ENCODE results near the gene PLA2G4B.

PLA2G4B gene

GRCh38 chr15:41895957-41896356 is 57.3 kb downstream of the PLA2G4B start:
- Histone ChIP-seq H3K9ac (ENCODE audit: low read length in 2 of 2) (no peak overlapping the region), H3K36me3 (ENCODE audit: control insufficient read depth in 2 of 2, insufficient read depth in 2 of 2, low read length in 2 of 2) (peaks cover 0 to 6% of the 10 kb centered on the region in 2 donors), H3K27me3 (ENCODE audit: control insufficient read depth in 1 of 2, insufficient read depth in 2 of 2, low read length in 2 of 2) (peaks cover 0 to under 1% of the 10 kb centered on the region in 2 donors), H3K9me3 (ENCODE audit: control insufficient read depth in 2 of 2, low read length in 2 of 2) (no peaks in the 10 kb centered on the region), H3K4me1 (ENCODE audit: control insufficient read depth, insufficient read depth, low read length) (peaks cover 28% of the 10 kb centered on the region), H3K27ac (ENCODE audit: low read length) (no peak overlapping the region), H3K4me3 (ENCODE audit: low read length in 2 of 2) (no peak overlapping the region)

- no peak overlapping the region for H3K4me3 ChIP-seq (ENCODE audit: low read length in 2 of 2)
- peaks cover 0 to 2% of the 10 kb centered on the region in 2 donors for H3K27me3 ChIP-seq (ENCODE audit: control insufficient read depth in 1 of 2, insufficient read depth in 2 of 2, low read length in 2 of 2)
- H3K27ac ChIP-seq (ENCODE audit: low read length), result no peak overlapping the region
- H3K36me3 ChIP-seq (ENCODE audit: control insufficient read depth in 2 of 2, insufficient read depth in 2 of 2, low read length in 2 of 2), result peaks cover 0 to 6% of the 10 kb centered on the region in 2 donors
- peaks cover 28% of the 10 kb centered on the region for H3K4me1 ChIP-seq (ENCODE audit: control insufficient read depth, insufficient read depth, low read length)
- H3K9ac ChIP-seq (ENCODE audit: low read length in 2 of 2), result no peak overlapping the region
- H3K9me3 ChIP-seq (ENCODE audit: control insufficient read depth in 2 of 2, low read length in 2 of 2), result no peaks in the 10 kb centered on the region
These were observed 57.9 kb downstream of the PLA2G4B start for GRCh38 chr15:41896566-41896965.

GRCh38 chr15:41897363-41897799 is 58.7 kb downstream of the PLA2G4B start:
- Histone ChIP-seq H3K4me1 (ENCODE audit: control insufficient read depth, insufficient read depth, low read length) (peaks cover 24% of the 10 kb centered on the region), H3K27me3 (ENCODE audit: control insufficient read depth in 1 of 2, insufficient read depth in 2 of 2, low read length in 2 of 2) (peaks cover 0 to 2% of the 10 kb centered on the region in 2 donors), H3K27ac (ENCODE audit: low read length) (no peak overlapping the region), H3K36me3 (ENCODE audit: control insufficient read depth in 2 of 2, insufficient read depth in 2 of 2, low read length in 2 of 2) (peaks cover 0 to 6% of the 10 kb centered on the region in 2 donors), H3K9ac (ENCODE audit: low read length in 2 of 2) (no peak overlapping the region), H3K4me3 (ENCODE audit: low read length in 2 of 2) (no peak overlapping the region), H3K9me3 (ENCODE audit: control insufficient read depth in 2 of 2, low read length in 2 of 2) (no peaks in the 10 kb centered on the region)
